NCI-H2081 (cell line): ENCODE results near the gene VWC2L.

ENCODE experiments used
- DNase-seq, 2 experiments: peaks; one replicate each; lab custom pipeline; 2025; lab: John Stamatoyannopoulos, UW

Gene VWC2L

DNA sequence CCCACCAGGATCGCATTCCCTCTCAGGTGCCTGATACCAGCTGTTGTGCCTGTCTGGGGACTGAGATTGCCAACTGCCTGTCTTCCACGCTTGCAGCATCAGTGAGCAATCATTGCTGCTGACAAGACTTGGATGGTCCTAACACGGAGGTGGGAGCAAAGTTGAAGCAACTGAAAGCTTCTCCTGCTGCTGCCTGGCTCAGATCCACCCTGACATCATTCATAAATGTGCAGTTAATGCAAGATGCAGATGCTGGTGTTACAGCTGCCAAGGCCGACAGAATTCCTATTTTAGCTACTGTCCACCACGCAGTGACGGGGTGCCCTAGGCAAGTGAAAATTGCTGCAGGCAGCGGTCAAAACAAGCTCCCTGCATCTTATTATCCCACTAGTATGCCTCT lies 131.4 kb downstream of the VWC2L start:
- no peak for DNase-seq

DNA sequence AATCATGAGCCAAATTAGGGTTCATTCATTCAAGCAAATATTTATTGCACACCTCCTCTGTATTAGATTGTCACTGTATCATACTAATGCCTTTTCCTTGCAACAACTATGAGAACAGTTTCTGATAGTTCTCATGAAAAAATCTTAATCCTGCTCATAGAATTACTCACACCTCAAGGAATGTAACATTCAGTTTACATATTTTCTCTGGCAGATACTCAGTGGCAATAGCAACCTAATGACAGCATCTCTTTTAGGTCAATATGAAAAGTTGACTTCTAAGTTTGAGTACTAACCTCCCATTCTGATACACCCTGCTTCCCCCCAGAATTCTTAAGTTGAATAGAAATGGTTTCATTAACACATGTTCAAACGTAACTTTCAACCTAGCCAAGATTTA lies 132.0 kb downstream of the VWC2L start:
- DNase-seq = no peak

DNA sequence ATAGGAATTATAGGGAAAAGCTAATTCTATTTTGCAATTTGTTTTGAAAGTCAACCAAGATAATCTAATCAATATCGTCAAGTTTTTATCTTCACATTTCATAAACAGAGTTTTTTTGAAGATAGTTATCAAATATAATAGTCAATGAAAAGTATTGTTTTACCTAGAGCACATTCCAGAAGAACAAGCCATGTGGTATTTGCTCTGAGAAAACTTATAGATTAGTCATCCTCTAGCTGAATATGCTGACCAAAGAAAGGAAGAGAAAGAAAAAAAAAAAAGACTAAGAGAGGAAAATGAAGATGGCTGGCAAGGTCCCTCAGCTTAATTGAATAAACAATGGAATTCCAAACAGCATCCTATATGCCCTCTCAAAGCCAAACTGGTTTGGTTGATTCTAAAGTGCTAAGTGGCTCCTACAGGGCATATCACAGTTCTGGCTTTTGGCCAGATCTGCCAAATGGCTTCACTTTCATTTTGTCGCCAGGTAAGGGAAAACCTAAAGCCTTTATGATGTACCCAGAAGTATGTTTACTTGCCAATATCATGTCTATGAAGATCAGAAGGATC lies 132.6 kb downstream of the VWC2L start:
- peak in 1 of 2 experiments; percentile 19 for DNase-seq

DNA sequence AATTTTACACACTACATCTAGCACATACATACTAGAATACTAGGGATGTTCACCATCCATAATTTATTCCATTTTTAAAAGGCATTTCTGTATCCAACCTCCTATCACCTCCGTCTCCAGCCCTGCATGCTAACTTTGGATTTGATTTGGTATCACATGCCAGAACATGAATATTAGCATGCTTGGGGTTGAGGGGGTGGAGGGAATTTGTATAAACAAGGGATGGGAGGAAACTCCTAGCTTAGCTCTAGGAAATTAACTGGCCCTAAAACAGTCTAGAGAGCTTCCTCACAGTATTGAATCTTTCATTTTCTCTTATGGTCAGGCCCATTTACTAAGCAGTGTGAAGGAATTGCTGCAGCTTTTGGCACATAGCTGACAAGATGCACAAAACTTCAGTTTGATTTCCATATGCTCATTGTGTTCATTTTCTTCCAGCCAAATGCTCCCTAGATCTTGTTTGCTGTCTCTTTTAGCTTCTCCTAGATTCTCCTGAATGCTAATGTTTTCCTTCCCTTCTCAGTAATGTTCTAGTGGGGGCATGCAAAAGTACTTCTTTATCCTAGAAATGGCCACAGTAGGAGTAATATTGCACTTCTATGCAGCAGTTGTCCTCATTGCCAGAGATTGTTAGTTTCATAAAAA lies 135.2 kb downstream of the VWC2L start:
- no peak for DNase-seq

DNA sequence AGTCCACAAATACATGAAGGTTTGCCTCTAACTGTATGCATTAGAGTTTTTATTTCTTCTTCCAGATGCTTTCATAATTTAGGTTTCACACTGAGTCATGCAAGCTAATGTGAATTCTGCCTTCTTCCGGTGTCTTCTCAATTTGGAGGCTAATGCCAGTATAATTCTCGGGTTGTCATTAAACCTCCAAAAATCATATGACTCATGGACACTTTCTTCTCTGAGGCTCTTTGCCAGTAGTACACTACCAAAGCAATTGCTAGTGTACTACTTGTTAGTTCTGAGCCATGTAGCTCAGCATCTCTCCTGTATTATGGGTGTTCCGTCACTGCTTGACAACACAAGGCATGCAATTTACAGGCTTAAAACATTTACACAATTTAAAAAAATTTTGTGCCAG lies 137.1 kb downstream of the VWC2L start:
- DNase-seq = no peak

DNA sequence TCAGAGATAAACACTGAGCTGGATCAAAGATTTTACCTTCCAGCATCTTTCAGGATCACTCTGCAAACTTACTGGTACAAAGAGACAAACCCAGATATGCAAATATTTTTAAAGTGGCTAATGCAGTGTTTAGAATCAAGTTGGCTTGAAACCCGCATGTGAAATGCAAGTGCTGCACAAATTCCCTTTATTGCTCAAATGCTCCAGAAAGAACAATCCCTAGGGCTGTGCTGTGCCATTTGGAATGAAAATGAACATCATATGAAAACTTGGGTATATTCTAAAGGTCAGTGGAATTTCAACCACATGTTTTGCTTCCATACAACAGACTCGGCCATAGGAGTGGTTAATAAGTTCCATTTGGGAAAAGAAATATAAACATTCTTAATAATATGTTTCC lies 139.1 kb downstream of the VWC2L start:
- no peak for DNase-seq

DNA sequence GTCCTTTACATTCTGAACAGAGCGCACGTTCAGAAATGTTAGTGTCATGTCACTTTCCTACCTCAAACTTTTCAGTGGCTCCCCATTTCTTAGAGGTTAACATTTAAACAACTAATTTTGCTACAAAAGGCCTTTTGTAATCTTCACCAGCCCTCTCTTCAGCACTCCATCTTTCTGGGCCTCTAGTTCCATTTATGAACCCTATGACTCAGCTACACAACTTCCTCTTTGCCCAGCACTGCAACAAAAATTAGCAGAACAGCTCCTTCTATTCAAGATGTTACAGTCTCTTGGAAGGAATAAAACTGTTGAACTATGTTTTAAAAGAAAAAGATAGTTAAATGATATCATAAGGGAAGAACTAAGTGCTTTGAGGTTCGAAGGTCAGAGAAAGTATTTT lies 139.9 kb downstream of the VWC2L start:
- DNase-seq = no peak

DNA sequence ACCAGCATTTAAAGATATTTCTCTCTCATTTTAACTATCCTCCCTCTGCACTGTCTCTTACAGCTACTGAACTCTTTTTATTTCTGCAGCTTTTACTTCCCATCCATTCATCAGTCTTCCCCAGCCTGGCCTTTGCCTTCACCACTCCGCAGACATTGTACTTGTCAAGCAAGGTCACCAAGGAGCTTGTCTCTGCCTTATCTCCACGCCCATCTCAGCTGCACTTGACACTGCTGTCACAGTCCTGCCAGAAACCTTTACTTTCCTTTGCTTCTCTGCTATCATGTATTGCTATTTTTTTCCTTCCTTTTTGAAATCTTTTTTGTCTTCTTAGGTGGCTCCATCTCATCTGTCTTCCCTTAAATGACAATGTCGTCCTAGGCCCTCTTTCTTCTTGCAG lies 147.0 kb downstream of the VWC2L start:
- DNase-seq = no peak

DNA sequence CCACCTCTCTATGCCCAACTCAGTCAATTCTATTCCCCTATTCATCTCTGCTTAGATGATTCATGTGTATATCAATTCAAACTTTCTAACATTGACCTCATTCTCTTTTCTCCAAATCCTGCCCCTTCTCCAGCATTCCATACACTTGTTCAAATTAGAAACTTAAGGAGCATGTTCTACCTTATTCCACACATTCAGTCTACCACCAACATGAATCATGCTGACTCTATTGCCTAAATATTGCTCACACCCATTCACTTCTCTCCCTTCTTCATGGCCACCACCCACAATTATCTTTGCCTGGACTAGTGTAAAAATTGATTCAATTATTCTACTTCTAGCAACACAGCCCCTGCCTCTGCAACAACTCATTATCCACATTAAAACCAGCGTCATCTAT lies 147.5 kb downstream of the VWC2L start:
- DNase-seq = no peak

DNA sequence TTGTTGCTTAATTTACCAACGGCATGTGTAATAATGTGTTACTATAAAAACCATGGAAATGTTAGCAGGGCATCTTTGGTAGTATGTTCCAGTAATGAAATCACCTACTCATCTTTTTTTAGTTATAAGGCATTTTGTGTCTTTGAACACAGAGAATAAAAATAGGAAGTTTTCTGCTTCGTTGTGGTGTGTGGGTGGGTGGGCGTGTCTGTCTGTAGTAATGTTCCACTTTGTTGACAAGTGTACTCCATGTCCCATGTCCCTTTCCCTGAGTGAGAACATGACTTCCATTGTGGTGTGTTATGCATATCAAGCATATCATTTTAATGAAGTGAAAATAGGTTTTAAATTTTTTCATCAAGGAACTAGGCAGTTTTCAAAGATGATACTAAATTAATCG lies 149.3 kb downstream of the VWC2L start:
- no peak for DNase-seq

DNA sequence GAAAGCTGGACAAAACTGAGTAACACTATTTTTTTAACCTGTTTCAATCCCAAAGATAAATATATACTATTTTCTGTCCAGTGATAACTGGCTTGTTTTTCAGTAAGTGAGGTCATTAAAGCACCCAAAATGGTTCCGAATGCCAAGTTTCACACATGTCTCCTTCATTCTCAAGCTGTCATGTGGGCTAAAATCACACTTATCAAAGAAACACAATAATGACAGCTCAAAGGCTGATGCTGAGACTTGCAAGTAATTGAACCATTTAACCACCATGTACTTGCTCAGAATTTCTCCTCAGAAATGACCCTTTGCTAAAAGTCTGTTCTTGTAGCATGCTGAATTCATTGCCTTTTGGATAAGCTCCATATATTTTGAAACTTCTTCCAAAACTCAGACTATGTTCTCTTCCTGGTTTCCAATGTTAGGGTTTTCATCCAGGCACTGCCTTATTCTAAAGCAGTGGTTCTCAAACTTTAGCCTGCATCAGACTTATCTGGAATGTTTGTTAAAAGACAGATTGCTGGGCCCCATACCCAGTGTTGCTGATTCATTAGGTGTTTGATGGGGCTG lies 149.8 kb downstream of the VWC2L start:
- DNase-seq = no peak

DNA sequence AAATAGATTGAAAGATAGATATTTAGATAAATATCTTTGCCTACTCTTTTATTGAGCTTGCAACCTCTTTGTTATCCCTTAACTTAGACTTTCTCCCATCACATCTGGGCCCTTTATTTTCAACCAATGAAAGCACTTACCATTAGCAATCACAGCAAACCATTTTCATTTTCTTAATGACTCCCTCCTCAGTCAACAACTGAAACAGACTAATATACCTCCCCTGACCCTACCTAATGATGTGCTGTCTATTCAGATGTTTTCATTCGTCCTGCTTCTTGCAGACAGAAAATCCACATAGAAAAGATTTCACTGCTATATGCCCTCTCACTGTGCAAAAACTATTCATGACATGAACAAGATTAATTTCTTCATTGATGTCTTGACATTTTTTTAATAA lies 154.4 kb downstream of the VWC2L start:
- no peak for DNase-seq

DNA sequence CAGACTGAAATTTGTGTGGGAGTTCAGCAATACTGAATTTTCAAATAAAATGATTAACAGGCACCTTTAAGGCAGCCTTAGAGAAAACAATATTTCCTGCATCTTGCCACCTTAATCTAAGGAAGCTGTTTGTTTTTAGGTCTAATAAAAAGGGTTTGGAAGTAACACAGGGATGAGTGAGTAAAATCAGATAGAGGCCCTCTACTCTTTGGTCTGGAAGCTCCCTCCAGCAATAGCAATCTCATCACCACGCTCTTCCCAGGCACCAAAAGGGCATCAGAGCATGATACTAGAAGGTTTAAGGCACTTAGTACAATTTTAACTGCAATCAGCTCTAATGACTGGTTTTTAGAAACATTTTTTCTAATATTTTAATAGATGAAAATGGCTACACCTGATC lies 155.6 kb downstream of the VWC2L start:
- DNase-seq = no peak

DNA sequence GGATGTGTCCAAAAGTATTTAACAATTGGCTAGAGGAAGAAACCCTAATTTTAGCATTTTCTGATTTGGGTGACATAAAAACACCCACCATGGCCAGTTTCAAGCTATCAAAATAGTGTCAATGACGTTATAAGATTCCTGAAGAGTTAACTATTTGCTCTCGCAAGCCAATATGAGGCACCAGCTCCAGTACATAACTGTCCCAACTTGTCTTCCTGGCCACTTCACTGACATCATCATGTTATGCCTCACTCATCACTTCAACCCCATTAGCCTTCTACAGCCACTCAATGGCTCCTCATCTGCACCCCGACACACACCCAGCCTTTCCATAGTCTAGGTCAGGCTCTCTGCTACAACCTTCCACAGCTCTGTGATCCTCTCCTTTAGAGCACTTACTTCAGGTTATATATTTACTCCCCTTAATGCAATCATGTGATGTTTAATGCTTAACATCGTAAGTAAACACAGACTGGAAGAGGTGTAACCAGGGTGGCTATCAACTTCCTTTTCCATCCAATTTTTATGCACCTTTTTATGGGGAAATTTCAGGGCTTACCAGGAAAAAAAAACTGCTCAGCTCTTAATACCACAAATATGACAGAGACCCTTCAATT lies 158.7 kb downstream of the VWC2L start:
- no peak for DNase-seq

DNA sequence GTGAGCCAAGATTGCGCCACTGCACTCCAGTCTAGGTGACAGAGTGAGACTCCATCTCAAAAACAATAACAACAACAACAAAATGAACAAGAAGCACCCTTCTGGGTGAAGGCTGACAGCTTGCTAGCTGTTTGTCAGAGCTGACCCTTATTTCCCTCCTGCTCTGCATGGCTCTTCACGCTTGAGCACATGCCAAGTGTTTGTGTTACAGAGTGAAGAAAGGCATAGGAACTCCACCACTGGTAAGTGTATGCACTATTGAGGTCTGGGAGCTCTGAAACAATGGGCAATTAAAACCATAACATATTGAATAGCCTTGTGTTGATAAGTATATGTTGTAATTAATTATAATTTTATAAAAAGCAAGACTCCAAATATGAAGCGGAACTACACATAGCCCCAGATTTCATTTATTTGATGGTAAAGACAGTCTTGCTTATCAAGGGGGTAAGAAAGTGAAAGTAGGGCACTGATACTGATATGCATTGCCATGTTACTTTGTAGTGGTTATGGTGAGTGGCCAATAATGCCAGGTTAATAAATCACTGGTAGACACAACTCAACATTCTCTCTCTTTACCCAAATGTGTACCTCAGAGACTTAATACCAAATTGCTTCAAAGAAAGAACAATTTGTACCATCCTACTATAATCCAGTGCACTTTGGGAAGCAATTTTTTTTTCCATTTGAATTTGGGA lies 163.4 kb downstream of the VWC2L start:
- no peak for DNase-seq

DNA sequence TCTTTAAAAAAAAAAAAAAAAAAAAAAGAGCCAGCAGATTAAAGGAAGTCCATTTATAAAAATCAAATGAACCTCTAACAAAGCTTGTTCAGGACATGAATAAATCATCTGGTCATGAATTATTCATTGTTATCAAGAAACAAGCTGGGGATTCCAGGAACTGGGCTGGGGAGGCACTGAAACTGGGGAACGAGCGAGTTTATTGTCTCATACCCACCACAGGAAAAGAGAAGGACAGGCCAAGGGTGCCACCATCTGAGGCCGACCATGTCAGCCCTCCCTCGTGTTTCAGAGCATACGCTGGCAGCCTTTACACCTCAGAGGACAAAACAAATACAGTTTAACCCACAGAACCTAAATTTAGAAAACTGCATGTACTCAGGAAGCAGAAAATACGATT lies 164.2 kb downstream of the VWC2L start:
- no peak for DNase-seq

DNA sequence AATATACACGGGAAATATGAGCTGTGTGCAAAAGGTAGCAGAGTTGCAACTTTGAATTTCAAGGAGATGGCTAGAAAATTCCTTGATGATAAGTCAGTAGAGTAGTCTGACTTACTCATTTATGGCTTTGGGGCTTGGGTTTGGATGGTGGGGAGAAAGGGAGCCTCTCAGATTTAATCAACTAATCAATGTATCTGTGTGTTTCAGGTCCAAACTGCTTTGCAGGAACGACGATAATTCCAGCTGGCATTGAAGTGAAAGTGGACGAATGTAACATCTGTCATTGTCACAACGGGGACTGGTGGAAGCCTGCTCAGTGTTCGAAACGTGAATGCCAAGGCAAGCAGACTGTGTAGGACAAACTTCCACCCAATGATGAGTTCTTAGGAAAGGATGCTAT lies 164.6 kb downstream of the VWC2L start:
- no peak for DNase-seq

DNA sequence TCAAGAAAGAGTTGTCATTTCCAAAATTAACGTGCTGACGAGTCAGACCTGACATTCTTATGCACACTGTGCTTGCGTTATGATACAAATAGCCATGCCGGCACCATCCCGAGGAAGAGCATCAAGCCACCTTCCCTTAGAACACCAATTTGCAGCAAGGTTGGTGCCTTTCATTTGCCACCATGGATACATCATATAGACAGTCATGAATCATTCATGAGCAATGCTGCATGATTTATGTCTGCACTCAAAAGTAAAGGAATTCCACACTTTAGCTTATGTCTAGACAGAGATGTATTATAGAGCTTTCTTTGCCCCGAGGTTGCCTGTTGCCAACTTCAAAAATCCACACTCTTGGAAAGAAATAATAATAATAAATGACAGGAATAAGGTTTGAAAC lies 166.9 kb downstream of the VWC2L start:
- DNase-seq = no peak

DNA sequence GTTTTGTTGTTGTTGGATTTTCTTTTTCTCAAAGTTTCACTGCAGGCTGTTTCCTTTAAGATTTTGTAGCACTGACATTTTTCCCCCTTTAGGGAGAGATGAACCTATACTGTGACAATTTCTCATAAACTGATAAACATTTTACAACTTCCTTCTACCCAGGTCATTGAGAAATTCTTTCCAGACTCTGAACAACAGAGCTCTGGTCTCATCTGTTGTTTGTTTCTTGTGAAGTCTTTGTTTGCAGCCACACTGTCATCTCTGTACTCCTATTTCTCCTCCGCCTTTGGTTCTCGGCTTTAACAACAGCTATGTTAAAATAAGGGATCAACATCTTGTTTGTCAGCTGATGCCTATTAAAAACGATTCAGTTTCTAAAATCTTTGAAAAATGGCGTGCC lies 167.6 kb downstream of the VWC2L start:
- DNase-seq = no peak

DNA sequence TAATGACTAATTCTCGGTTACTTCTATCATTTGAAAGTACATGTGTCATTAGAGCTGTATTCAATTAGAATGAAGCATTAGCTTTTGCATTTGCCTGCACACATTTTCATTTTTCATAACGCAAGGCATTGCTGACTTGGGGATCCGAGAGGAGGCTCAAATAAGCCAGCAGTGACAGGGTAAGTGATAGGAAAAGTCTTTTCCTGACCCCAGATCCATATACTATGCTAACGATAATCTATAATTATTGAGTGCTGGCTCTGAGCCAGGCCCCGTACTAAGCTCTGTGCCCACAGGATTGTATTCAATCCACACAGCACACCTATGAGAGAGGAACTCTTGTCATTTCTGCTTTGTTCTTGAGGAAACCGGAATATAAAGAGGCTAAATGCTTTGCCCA lies 168.2 kb downstream of the VWC2L start:
- no peak for DNase-seq

DNA sequence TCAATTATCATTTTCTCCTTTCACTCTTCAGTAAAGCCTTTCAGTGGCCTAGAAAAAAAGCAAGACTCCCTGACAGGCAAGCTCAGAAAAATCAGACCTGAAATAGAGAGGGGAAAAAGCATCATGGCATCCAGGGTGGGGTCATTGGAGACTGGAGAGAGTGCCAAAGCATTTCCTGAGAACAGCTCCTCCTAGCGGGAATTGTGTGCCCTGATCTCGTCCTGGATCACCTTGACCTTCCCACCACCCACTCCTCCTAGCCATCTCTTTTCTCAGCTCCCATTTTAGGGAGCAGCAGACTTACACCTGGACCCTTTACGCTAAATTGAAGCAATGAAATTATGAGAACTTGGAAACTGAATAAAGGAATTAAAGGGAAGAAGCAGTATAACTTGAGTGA lies 176.6 kb downstream of the VWC2L start:
- no peak for DNase-seq

DNA sequence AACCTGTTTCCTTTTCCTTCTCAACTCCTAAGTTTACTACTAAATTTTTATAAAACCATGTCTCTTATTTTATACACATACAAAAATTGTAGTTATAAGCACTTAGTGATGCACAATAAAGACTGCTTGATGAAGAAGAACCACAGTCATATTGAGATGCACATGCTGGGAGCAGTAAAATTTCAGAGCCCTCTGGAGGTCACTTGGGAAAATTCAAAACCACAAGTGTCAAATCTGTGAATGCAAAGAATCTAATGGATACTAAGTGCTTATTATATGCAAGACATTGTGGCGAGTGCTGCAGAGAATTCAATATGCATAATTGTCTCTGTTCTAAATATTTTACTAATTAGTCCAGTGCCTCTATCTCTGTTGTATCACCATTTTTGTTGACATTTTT lies 180.5 kb downstream of the VWC2L start:
- no peak for DNase-seq

DNA sequence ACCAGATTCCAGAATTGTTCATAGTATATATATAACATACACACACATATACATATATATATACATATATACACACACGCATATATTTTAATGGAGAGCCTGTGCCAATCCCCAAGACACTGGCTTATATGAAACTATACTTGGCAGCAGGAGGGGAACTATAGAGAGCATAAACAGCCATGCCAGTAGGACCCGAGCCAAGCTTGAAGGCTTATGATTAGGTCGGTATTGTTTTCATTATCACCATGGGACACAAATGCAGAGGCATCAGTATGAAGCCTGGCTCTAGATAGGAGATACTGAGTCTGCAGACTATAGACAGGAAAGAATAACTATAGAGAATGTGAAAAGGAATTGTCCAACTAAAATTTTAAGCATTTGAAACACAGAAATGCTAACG lies 181.2 kb downstream of the VWC2L start:
- no peak for DNase-seq
